ENCODE data around the gene GPR31. TPM values are rescaled to one million over a fixed set of nuclear protein-coding genes. Genes with fewer than 3 reads are reported as not detected.
A peak's percentile ranks its signal among the peaks of the same experiment; 100 is the strongest.

The GPR31 gene
- polyA plus RNA-seq, 3 donors: not detected

- Histone ChIP-seq H3K27ac (ENCODE audit: low read depth in 1 of 2, low read length in 2 of 2) (no peak overlapping the region), H3K9me3 (replicated peaks in 1 of 2; ENCODE audit: control insufficient read depth in 1 of 2, insufficient read depth in 1 of 2, low read length in 2 of 2) (no peaks in the 10 kb centered on the region), H3K4me1 (ENCODE audit: control insufficient read depth in 1 of 2, insufficient read depth in 2 of 2, low read length in 2 of 2) (peaks cover 8% of the 10 kb centered on the region in 2 donors), H4K20me1 (ENCODE audit: insufficient read depth, low read length) (no peaks in the 10 kb centered on the region), H3K36me3 (replicated peaks in 1 of 2; ENCODE audit: control insufficient read depth in 1 of 2, insufficient read depth in 2 of 2, low read length in 2 of 2) (no peaks in the 10 kb centered on the region), H3K4me3 (replicated peaks in 1 of 3; ENCODE audit: low read depth in 2 of 3, low read length in 3 of 3) (no peak overlapping the region), H3K4me2 (replicated peaks; ENCODE audit: extremely low read depth, low read length, poor library complexity, severe bottlenecking) (no peak overlapping the region), H3K79me2 (ENCODE audit: insufficient read depth, low read length) (no peaks in the 10 kb centered on the region), H3K27me3 (ENCODE audit: control insufficient read depth in 2 of 2, insufficient read depth in 2 of 2, low read length in 2 of 2) (no peaks in the 10 kb centered on the region), H2AFZ (ENCODE audit: insufficient read depth, low read depth, low read length, poor library complexity, severe bottlenecking) (no peak overlapping the region), H3K9ac (ENCODE audit: insufficient read depth, low read length, poor library complexity, severe bottlenecking) (no peak overlapping the region)
- H3K27ac Mint-ChIP-seq: peak overlapping the region in 1 of 7 donors; percentile 1
- H3K27me3 Mint-ChIP-seq (ENCODE audit: low read depth in 3 of 3): peaks cover 0 to 2% (median 0%) of the 10 kb centered on the region in 3 donors
- H3K9me3 Mint-ChIP-seq: peaks cover 0 to 3% (median 0%) of the 10 kb centered on the region in 7 donors
- no peak overlapping the region for H3K4me3 Mint-ChIP-seq
- 100% methylated on average over 2 of the region's 7 CpGs for WGBS (ENCODE audit: insufficient coverage)
- DNase-seq: no peak
- intact Hi-C loops (cut with micrococcal nuclease): no loop called here
- TF ChIP-seq CTCF (IDR thresholded peaks at IDR 0.05): no peak
- no peaks in the 10 kb centered on the region for H3K36me3 Mint-ChIP-seq
- peaks cover 8% of the 10 kb centered on the region for H3K4me1 Mint-ChIP-seq
Measured at GRCh38 chr6:167118006-167118405, 39.8 kb downstream of the GPR31 start.

GRCh38 chr6:167116838-167117228, 40.9 kb downstream of the GPR31 start:
- H3K27me3 ChIP-seq (ENCODE audit: control insufficient read depth in 2 of 2, insufficient read depth in 2 of 2, low read length in 2 of 2): no peaks in the 10 kb centered on the region
- DNase-seq: no peak
- no peaks in the 10 kb centered on the region for H3K36me3 ChIP-seq (replicated peaks in 1 of 2; ENCODE audit: control insufficient read depth in 1 of 2, insufficient read depth in 2 of 2, low read length in 2 of 2)
- WGBS (ENCODE audit: insufficient coverage): 100% methylated on average over 3 of the region's 14 CpGs
- no peaks in the 10 kb centered on the region for H3K9me3 ChIP-seq (replicated peaks in 1 of 2; ENCODE audit: control insufficient read depth in 1 of 2, insufficient read depth in 1 of 2, low read length in 2 of 2)
- peaks cover 8% of the 10 kb centered on the region in 2 donors for H3K4me1 ChIP-seq (ENCODE audit: control insufficient read depth in 1 of 2, insufficient read depth in 2 of 2, low read length in 2 of 2)
- no peak overlapping the region for H2AFZ ChIP-seq (ENCODE audit: insufficient read depth, low read depth, low read length, poor library complexity, severe bottlenecking)
- peaks cover 0 to 6% (median 0%) of the 10 kb centered on the region in 7 donors for H3K9me3 Mint-ChIP-seq
- no peak overlapping the region for H3K4me3 Mint-ChIP-seq
- H3K27ac Mint-ChIP-seq: no peak overlapping the region
- H3K36me3 Mint-ChIP-seq: no peaks in the 10 kb centered on the region
- peaks cover 8% of the 10 kb centered on the region for H3K4me1 Mint-ChIP-seq
- no peak overlapping the region for H3K4me2 ChIP-seq (replicated peaks; ENCODE audit: extremely low read depth, low read length, poor library complexity, severe bottlenecking)
- no peak overlapping the region for H3K9ac ChIP-seq (ENCODE audit: insufficient read depth, low read length, poor library complexity, severe bottlenecking)
- H3K27ac ChIP-seq (ENCODE audit: low read depth in 1 of 2, low read length in 2 of 2): no peak overlapping the region
- intact Hi-C loops (cut with micrococcal nuclease): no loop called here
- H3K79me2 ChIP-seq (ENCODE audit: insufficient read depth, low read length): no peaks in the 10 kb centered on the region
- no peak overlapping the region for H3K4me3 ChIP-seq (replicated peaks in 1 of 3; ENCODE audit: low read depth in 2 of 3, low read length in 3 of 3)
- H4K20me1 ChIP-seq (ENCODE audit: insufficient read depth, low read length): no peaks in the 10 kb centered on the region
- no peak for TF ChIP-seq CTCF (IDR thresholded peaks at IDR 0.05)
- peaks cover 0 to 2% (median 0%) of the 10 kb centered on the region in 3 donors for H3K27me3 Mint-ChIP-seq (ENCODE audit: low read depth in 3 of 3)
